HG03175 (cell line): ENCODE results near the gene CACNB1.
A peak's percentile ranks its signal among the peaks of the same experiment; 100 is the strongest.
"Not testable (repeated sequence)": the region's sequence is repeated elsewhere in the genome, so short reads cannot be mapped to it uniquely, and the experiment has no call there.

Experiments used
- ATAC-seq: cut with Tn5 transposase; IDR thresholded peaks from one replicate; pipeline ENCODE4 v1.9.1; 2021; ENCODE audit warnings: mild to moderate bottlenecking, moderate library complexity; ENCODE audit not compliant: unreplicated experiment

The CACNB1 gene

GRCh38 chr17:39177256-39177655 is 20.2 kb downstream of the CACNB1 start:
- ATAC-seq = no peak

GRCh38 chr17:39175695-39176093 is 21.8 kb downstream of the CACNB1 start:
- ATAC-seq = no peak

- ATAC-seq = no peak
These were observed 22.4 kb downstream of the CACNB1 start for GRCh38 chr17:39174920-39175694.

- ATAC-seq = no peak
These were observed 23.8 kb downstream of the CACNB1 start for GRCh38 chr17:39173526-39174274.

GRCh38 chr17:39173080-39173479 is 24.4 kb downstream of the CACNB1 start:
- no peak for ATAC-seq

GRCh38 chr17:39171933-39172332 is 25.5 kb downstream of the CACNB1 start:
- no peak for ATAC-seq

GRCh38 chr17:39170558-39170957 is 26.9 kb downstream of the CACNB1 start:
- no peak for ATAC-seq

GRCh38 chr17:39170109-39170508 is 27.4 kb downstream of the CACNB1 start:
- ATAC-seq = no peak

GRCh38 chr17:39169518-39169917 is 28.0 kb downstream of the CACNB1 start:
- ATAC-seq = no peak

GRCh38 chr17:39169101-39169500 is 28.4 kb downstream of the CACNB1 start:
- ATAC-seq = no peak

- ATAC-seq = not testable (repeated sequence)
These were observed 29.0 kb downstream of the CACNB1 start for GRCh38 chr17:39168503-39168902.

- no peak for ATAC-seq
These were observed 30.0 kb downstream of the CACNB1 start for GRCh38 chr17:39167476-39167875.

GRCh38 chr17:39166437-39167335 is 30.8 kb downstream of the CACNB1 start:
- no peak for ATAC-seq

GRCh38 chr17:39165841-39166349 is 31.6 kb downstream of the CACNB1 start, which contains the start of gene ARL5C:
TSS of gene ARL5C (minus strand) at chr17:39166161. CDS start at chr17:39165760, 401 bp downstream.
- no peak for ATAC-seq

GRCh38 chr17:39165178-39165840 is 32.2 kb downstream of the CACNB1 start:
- ATAC-seq = no peak

GRCh38 chr17:39164675-39165143 is 32.8 kb downstream of the CACNB1 start:
- ATAC-seq = peak; percentile 81

- no peak for ATAC-seq
These were observed 35.5 kb downstream of the CACNB1 start for GRCh38 chr17:39161962-39162361.

- no peak for ATAC-seq
These were observed 38.8 kb downstream of the CACNB1 start for GRCh38 chr17:39158623-39159022.

GRCh38 chr17:39156491-39156890 is 41.0 kb downstream of the CACNB1 start:
- ATAC-seq = no peak

GRCh38 chr17:39155654-39156053 is 41.8 kb downstream of the CACNB1 start:
- ATAC-seq = no peak
